K562 (cell line): ENCODE measurements around the gene PAN2. TPM values are rescaled to one million over a fixed set of nuclear protein-coding genes. Genes with fewer than 3 reads are reported as not detected.

Experiments used
- ATF3 ChIP-seq, 2 experiments: fragments of 450-650 bp in 1 of 2; sonication (generic) in 1 of 2; formaldehyde crosslinking in 1 of 2; IDR thresholded peaks in 1 of 2; conservative IDR thresholded peaks in 1 of 2; 2 replicates each; pipeline versions ENCODE4 v1.6.1 to v1.8.1; 2016 to 2023; ENCODE audit warnings: mild to moderate bottlenecking in 2 of 2, moderate library complexity in 2 of 2, inconsistent platforms in 1 of 2, missing genetic modification reagents in 1 of 2
- CREB1 ChIP-seq, 2 experiments: sonication (generic) in 1 of 2; formaldehyde crosslinking in 1 of 2; IDR thresholded peaks; 2 replicates each; pipeline versions ENCODE4 v1.6.1 to v1.8.0; 2012 to 2022; ENCODE audit warnings: inconsistent platforms in 1 of 2, mild to moderate bottlenecking in 1 of 2, missing genetic modification reagents in 1 of 2, moderate library complexity in 1 of 2
- CREBBP ChIP-seq: IDR thresholded peaks from one replicate; pipeline ENCODE4 v1.6.1; 2012; ENCODE audit warnings: low read depth, mild to moderate bottlenecking, control low read depth, inconsistent platforms, low read length
- MCM3 ChIP-seq: fragments of 450-650 bp; IDR thresholded peaks from 2 replicates; pipeline ENCODE4 v1.6.1; 2016
- MLX ChIP-seq, 2 experiments: fragments of 450-650 bp in 1 of 2; sonication (generic) in 1 of 2; formaldehyde crosslinking; conservative IDR thresholded peaks; 2 replicates each; pipeline versions ENCODE4 v1.4.0 to v1.8.1; 2020 to 2022; ENCODE audit warnings: mild to moderate bottlenecking in 1 of 2, missing genetic modification reagents in 1 of 2
- PHTF2 ChIP-seq: fragments of 250-450 bp; sonication (Bioruptor Pico); IDR thresholded peaks from 2 replicates; pipeline ENCODE4 v1.5.0; 2021; ENCODE audit warnings: mild to moderate bottlenecking
- UBTF ChIP-seq, 2 experiments: IDR thresholded peaks; 2 replicates each; pipeline ENCODE4 v1.6.1; 2012; ENCODE audit warnings: improper control_type of control experiment in 2 of 2, low read depth in 2 of 2, low read length in 2 of 2, borderline replicate concordance in 1 of 2
- ZFP30 ChIP-seq: fragments of 250-450 bp; sonication (Bioruptor Pico); IDR thresholded peaks from 2 replicates; pipeline ENCODE4 v1.8.0; 2022; ENCODE audit warnings: moderate library complexity, mild to moderate bottlenecking, inconsistent platforms, borderline replicate concordance
- ZNF253 ChIP-seq: fragments of 250-450 bp; sonication (Bioruptor Pico); conservative IDR thresholded peaks from 2 replicates; pipeline ENCODE4 v1.6.1; 2021; ENCODE audit warnings: mild to moderate bottlenecking
- ZNF518B ChIP-seq: fragments of 250-450 bp; sonication (Bioruptor Pico); IDR thresholded peaks from 2 replicates; pipeline ENCODE4 v1.5.0; 2021; ENCODE audit warnings: mild to moderate bottlenecking, moderate library complexity
- ZNF79 ChIP-seq: fragments of 250-450 bp; sonication (Bioruptor Pico); IDR thresholded peaks from 2 replicates; pipeline ENCODE4 v1.4.0; 2020; ENCODE audit warnings: low read depth, mild to moderate bottlenecking, moderate library complexity
- polyA plus RNA-seq, 8 experiments: library from polyadenylated mRNA; depleted of rRNA in 4 of 8; stranded (reverse) in 5 of 8; unstranded in 3 of 8; fragments of >200 nt; fragmentation: Nextera tagmentation in 2 of 8; fragmentation: Illumina TruSeq in 1 of 8; extraction: Ambion mirVana in 2 of 8; extraction: Trizol in 1 of 8; gene quantifications; 2 replicates each; pipeline versions ENCODE4 v1.2.1 to v1.2.3, GENCODE V29; 2011 to 2014; ENCODE audit warnings: inconsistent platforms in 1 of 8, missing spikeins in 1 of 8
- total RNA-seq, 7 experiments: library from RNA; depleted of rRNA in 6 of 7; stranded (reverse); fragments of >200 nt in 6 of 7; fragmentation: Illumina TruSeq in 2 of 7; extraction: Trizol in 2 of 7; gene quantifications; 2 replicates each; pipeline versions ENCODE4 v1.2.1 to v1.2.3, GENCODE V29; 2011 to 2021; ENCODE audit warnings: low replicate concordance in 1 of 7
- TF ChIP-seq, protein P1 (sequence below): fragments of 250-450 bp; sonication (Bioruptor Pico); IDR thresholded peaks from 2 replicates; pipeline ENCODE4 v1.5.0; 2020; ENCODE audit warnings: mild to moderate bottlenecking, borderline replicate concordance
- TF ChIP-seq, protein P2 (sequence below): sonication (generic); formaldehyde crosslinking; IDR thresholded peaks from 2 replicates; pipeline ENCODE4 v1.8.1; 2023; ENCODE audit warnings: mild to moderate bottlenecking, missing genetic modification reagents

Gene PAN2
- total and polyA plus RNA-seq, 9 of the 15 experiments (the other 6 are each of a cell fraction or from before 2014, with no cell fraction given): 15.0 to 66.1 (median 25.9) TPM

- no peak for TF ChIP-seq UBTF (IDR thresholded peaks at IDR 0.05; ENCODE audit: borderline replicate concordance in 1 of 2, low read depth in 2 of 2, low read length in 2 of 2)
- TF ChIP-seq CREBBP: no peak
- TF ChIP-seq ZNF253 (CRISPR knock-in tag): no peak
- TF ChIP-seq CREB1 (IDR thresholded peaks at IDR 0.05): no peak
- TF ChIP-seq CREB1 (CRISPR knock-in tag; IDR thresholded peaks at IDR 0.05): no peak
- TF ChIP-seq ZFP30: no peak
- TF ChIP-seq ZNF518B (CRISPR knock-in tag): no peak
- no peak for TF ChIP-seq MCM3
- no peak for TF ChIP-seq MLX (CRISPR knock-in tag; conservative IDR thresholded peaks at IDR 0.05)
- TF ChIP-seq, protein P1, sequence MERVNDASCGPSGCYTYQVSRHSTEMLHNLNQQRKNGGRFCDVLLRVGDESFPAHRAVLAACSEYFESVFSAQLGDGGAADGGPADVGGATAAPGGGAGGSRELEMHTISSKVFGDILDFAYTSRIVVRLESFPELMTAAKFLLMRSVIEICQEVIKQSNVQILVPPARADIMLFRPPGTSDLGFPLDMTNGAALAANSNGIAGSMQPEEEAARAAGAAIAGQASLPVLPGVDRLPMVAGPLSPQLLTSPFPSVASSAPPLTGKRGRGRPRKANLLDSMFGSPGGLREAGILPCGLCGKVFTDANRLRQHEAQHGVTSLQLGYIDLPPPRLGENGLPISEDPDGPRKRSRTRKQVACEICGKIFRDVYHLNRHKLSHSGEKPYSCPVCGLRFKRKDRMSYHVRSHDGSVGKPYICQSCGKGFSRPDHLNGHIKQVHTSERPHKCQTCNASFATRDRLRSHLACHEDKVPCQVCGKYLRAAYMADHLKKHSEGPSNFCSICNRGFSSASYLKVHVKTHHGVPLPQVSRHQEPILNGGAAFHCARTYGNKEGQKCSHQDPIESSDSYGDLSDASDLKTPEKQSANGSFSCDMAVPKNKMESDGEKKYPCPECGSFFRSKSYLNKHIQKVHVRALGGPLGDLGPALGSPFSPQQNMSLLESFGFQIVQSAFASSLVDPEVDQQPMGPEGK (CRISPR knock-in tag): peak; percentile 49; the same call in 1 of the 2 replicates
- TF ChIP-seq, protein P2, sequence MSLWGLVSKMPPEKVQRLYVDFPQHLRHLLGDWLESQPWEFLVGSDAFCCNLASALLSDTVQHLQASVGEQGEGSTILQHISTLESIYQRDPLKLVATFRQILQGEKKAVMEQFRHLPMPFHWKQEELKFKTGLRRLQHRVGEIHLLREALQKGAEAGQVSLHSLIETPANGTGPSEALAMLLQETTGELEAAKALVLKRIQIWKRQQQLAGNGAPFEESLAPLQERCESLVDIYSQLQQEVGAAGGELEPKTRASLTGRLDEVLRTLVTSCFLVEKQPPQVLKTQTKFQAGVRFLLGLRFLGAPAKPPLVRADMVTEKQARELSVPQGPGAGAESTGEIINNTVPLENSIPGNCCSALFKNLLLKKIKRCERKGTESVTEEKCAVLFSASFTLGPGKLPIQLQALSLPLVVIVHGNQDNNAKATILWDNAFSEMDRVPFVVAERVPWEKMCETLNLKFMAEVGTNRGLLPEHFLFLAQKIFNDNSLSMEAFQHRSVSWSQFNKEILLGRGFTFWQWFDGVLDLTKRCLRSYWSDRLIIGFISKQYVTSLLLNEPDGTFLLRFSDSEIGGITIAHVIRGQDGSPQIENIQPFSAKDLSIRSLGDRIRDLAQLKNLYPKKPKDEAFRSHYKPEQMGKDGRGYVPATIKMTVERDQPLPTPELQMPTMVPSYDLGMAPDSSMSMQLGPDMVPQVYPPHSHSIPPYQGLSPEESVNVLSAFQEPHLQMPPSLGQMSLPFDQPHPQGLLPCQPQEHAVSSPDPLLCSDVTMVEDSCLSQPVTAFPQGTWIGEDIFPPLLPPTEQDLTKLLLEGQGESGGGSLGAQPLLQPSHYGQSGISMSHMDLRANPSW (CRISPR knock-in tag): no peak
- peak; percentile 99 for TF ChIP-seq ATF3 (IDR thresholded peaks at IDR 0.05)
- TF ChIP-seq ATF3 (CRISPR knock-in tag; conservative IDR thresholded peaks at IDR 0.05): peak; percentile 86
- peak; percentile 49; the same call in 1 of the 2 replicates for TF ChIP-seq ZNF79 (CRISPR knock-in tag)
- no peak for TF ChIP-seq PHTF2 (CRISPR knock-in tag)
Observed at GRCh38 chr12:56337753-56338251, 4.0 kb upstream of the PAN2 start (continued).
